ENCODE results near the gene C3.
A peak's percentile ranks its signal among the peaks of the same experiment; 100 is the strongest.
"Not testable (repeated sequence)": the region's sequence is repeated elsewhere in the genome, so short reads cannot be mapped to it uniquely, and the experiment has no call there.

The C3 gene

GRCh38 chr19:6654347-6655310 lies 65.8 kb downstream of the C3 start:
- peaks cover 28% of the 10 kb centered on the region for H3K4me1 ChIP-seq (ENCODE audit: control insufficient read depth, insufficient read depth, low read length, poor library complexity, severe bottlenecking)
- peak in 2 of 3 donors; percentile 26 to 34 for DNase-seq
- no peaks in the 10 kb centered on the region for H3K9me3 ChIP-seq (ENCODE audit: control insufficient read depth, low read length)
- peak overlapping the region; percentile 67 for H3K27ac ChIP-seq (ENCODE audit: insufficient read depth, low read length, poor library complexity, severe bottlenecking)
- no peaks in the 10 kb centered on the region for H3K27me3 ChIP-seq (replicated peaks; ENCODE audit: control insufficient read depth, insufficient read depth, low read length, poor library complexity, severe bottlenecking)
- peak overlapping the region; percentile 44 for H3K4me3 ChIP-seq (ENCODE audit: insufficient read depth, low read depth, low read length, poor library complexity, severe bottlenecking)
- H3K36me3 ChIP-seq (ENCODE audit: control insufficient read depth, insufficient read depth, low read length): no peaks in the 10 kb centered on the region

GRCh38 chr19:6652805-6653094 lies 67.7 kb downstream of the C3 start:
- DNase-seq: no peak
- no peaks in the 10 kb centered on the region for H3K36me3 ChIP-seq (ENCODE audit: control insufficient read depth, insufficient read depth, low read length)
- no peak overlapping the region for H3K27ac ChIP-seq (ENCODE audit: insufficient read depth, low read length, poor library complexity, severe bottlenecking)
- H3K27me3 ChIP-seq (replicated peaks; ENCODE audit: control insufficient read depth, insufficient read depth, low read length, poor library complexity, severe bottlenecking): no peaks in the 10 kb centered on the region
- H3K9me3 ChIP-seq (ENCODE audit: control insufficient read depth, low read length): no peaks in the 10 kb centered on the region
- peaks cover 28% of the 10 kb centered on the region for H3K4me1 ChIP-seq (ENCODE audit: control insufficient read depth, insufficient read depth, low read length, poor library complexity, severe bottlenecking)
- no peak overlapping the region for H3K4me3 ChIP-seq (ENCODE audit: insufficient read depth, low read depth, low read length, poor library complexity, severe bottlenecking)

DNA sequence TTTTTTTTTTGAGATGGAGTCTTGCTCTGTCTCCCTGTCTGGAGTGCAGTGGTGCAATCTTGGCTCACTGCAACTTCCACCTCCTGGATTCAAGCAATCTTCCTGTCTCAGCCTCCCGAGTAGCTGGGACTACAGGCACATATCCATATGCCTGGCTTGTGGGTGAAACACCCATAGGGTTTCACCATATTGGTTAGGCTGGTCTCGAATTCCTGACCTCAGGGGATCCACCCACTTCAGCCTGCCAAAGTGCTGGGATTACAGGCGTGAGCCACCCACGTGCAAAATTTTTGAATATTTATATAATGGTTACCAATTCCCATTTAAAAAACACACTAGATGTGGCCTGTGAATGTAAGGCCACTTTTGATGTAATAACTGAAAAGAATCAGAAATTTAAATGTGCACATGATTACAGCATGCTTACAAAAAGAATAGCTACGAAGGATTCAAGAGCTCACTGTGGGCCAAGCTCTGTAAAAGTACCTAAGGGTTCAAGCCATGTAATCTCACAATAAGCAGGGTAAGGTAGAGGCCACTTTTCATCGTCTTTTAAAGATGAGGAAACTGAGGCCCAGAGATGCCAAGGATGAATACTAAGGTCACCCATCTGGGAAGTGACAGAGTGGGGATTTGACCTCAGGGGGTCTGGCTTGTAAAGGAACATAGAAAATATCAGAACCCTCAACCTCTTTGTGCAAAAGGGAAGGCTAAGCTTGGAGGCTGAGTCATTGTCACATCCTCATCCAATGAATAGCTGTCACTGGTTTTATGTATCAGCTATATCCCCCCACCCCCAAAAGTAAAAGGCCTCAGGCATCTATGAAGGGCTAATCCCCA lies 68.3 kb downstream of the C3 start:
- Histone ChIP-seq H3K4me3 (ENCODE audit: insufficient read depth, low read depth, low read length, poor library complexity, severe bottlenecking) (no peak overlapping the region), H3K4me1 (ENCODE audit: control insufficient read depth, insufficient read depth, low read length, poor library complexity, severe bottlenecking) (peaks cover 28% of the 10 kb centered on the region), H3K9me3 (ENCODE audit: control insufficient read depth, low read length) (no peaks in the 10 kb centered on the region), H3K27me3 (replicated peaks; ENCODE audit: control insufficient read depth, insufficient read depth, low read length, poor library complexity, severe bottlenecking) (no peaks in the 10 kb centered on the region), H3K36me3 (ENCODE audit: control insufficient read depth, insufficient read depth, low read length) (no peaks in the 10 kb centered on the region), H3K27ac (ENCODE audit: insufficient read depth, low read length, poor library complexity, severe bottlenecking) (no peak overlapping the region)
- no peak for DNase-seq

GRCh38 chr19:6649185-6649584 lies 71.3 kb downstream of the C3 start:
- Histone ChIP-seq H3K36me3 (ENCODE audit: control insufficient read depth, insufficient read depth, low read length) (no peaks in the 10 kb centered on the region), H3K4me1 (ENCODE audit: control insufficient read depth, insufficient read depth, low read length, poor library complexity, severe bottlenecking) (peaks cover 18% of the 10 kb centered on the region), H3K27ac (ENCODE audit: insufficient read depth, low read length, poor library complexity, severe bottlenecking) (no peak overlapping the region), H3K9me3 (ENCODE audit: control insufficient read depth, low read length) (no peaks in the 10 kb centered on the region), H3K27me3 (replicated peaks; ENCODE audit: control insufficient read depth, insufficient read depth, low read length, poor library complexity, severe bottlenecking) (no peaks in the 10 kb centered on the region), H3K4me3 (ENCODE audit: insufficient read depth, low read depth, low read length, poor library complexity, severe bottlenecking) (no peak overlapping the region)
- no peak for DNase-seq

DNA sequence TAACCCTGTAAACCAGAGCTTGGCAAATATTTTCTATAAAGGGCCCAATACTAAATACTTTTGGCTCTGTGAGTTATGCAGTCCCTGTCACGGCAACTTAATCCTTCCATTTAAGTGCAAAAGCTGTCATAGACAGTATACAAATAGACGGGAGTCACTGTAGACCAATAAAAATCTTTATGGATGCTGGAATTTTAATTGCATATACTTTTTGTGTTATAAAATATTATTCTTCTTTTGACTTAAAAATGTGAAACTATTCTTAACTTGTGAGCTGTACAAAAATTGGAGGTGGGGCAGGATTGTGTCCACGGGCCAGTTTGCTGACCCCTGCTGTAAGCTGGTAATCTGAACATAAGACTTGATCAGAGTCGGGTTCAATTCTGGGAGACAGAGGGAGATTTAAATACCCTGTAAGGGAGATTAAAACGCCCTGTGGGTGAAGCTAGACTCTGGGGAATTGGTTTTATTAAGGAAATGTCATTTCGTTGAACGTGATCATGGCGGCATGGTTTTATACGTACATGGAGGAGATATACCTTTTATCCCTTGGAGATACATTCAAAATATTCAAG lies 72.2 kb downstream of the C3 start:
- no peaks in the 10 kb centered on the region for H3K36me3 ChIP-seq (ENCODE audit: control insufficient read depth, insufficient read depth, low read length)
- H3K9me3 ChIP-seq (ENCODE audit: control insufficient read depth, low read length): no peaks in the 10 kb centered on the region
- H3K4me1 ChIP-seq (ENCODE audit: control insufficient read depth, insufficient read depth, low read length, poor library complexity, severe bottlenecking): peaks cover 11% of the 10 kb centered on the region
- H3K4me3 ChIP-seq (ENCODE audit: insufficient read depth, low read depth, low read length, poor library complexity, severe bottlenecking): no peak overlapping the region
- H3K27me3 ChIP-seq (replicated peaks; ENCODE audit: control insufficient read depth, insufficient read depth, low read length, poor library complexity, severe bottlenecking): no peaks in the 10 kb centered on the region
- no peak overlapping the region for H3K27ac ChIP-seq (ENCODE audit: insufficient read depth, low read length, poor library complexity, severe bottlenecking)
- no peak for DNase-seq

- no peak for DNase-seq
- H3K4me1 ChIP-seq (ENCODE audit: control insufficient read depth, insufficient read depth, low read length, poor library complexity, severe bottlenecking): peaks cover 18% of the 10 kb centered on the region
- no peaks in the 10 kb centered on the region for H3K27me3 ChIP-seq (replicated peaks; ENCODE audit: control insufficient read depth, insufficient read depth, low read length, poor library complexity, severe bottlenecking)
- no peaks in the 10 kb centered on the region for H3K9me3 ChIP-seq (ENCODE audit: control insufficient read depth, low read length)
- no peak overlapping the region for H3K4me3 ChIP-seq (ENCODE audit: insufficient read depth, low read depth, low read length, poor library complexity, severe bottlenecking)
- no peak overlapping the region for H3K27ac ChIP-seq (ENCODE audit: insufficient read depth, low read length, poor library complexity, severe bottlenecking)
- H3K36me3 ChIP-seq (ENCODE audit: control insufficient read depth, insufficient read depth, low read length): no peaks in the 10 kb centered on the region
Measured at GRCh38 chr19:6644796-6645195, 75.7 kb downstream of the C3 start.

GRCh38 chr19:6640333-6640732 lies 80.1 kb downstream of the C3 start:
- H3K9me3 ChIP-seq (ENCODE audit: control insufficient read depth, low read length); H3K27me3 ChIP-seq (replicated peaks; ENCODE audit: control insufficient read depth, insufficient read depth, low read length, poor library complexity, severe bottlenecking); H3K4me3 ChIP-seq (ENCODE audit: insufficient read depth, low read depth, low read length, poor library complexity, severe bottlenecking); DNase-seq; H3K27ac ChIP-seq (ENCODE audit: insufficient read depth, low read length, poor library complexity, severe bottlenecking); H3K36me3 ChIP-seq (ENCODE audit: control insufficient read depth, insufficient read depth, low read length): not testable (repeated sequence)
- H3K4me1 ChIP-seq (ENCODE audit: control insufficient read depth, insufficient read depth, low read length, poor library complexity, severe bottlenecking): peaks cover 24% of the 10 kb centered on the region

DNA sequence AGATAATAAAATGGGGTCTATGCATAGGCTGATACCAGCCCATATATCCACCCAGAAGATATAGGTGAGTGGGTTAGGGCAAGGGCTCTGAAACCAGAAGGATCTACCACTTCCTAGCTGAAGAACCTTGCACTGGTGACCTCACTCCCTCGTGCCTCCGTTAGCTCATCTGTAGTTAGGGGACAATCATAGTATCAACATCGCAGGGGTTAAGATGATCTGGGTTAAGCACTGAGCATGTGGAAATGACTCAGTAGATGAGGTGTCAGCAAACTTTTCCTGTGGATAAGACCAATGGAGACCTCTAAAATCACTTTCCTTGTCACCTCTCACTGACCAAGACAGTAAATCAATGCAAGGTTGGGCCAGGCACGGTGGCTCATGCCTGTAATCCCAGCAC lies 81.0 kb downstream of the C3 start:
- Histone ChIP-seq H3K4me3 (ENCODE audit: insufficient read depth, low read depth, low read length, poor library complexity, severe bottlenecking) (no peak overlapping the region), H3K27ac (ENCODE audit: insufficient read depth, low read length, poor library complexity, severe bottlenecking) (no peak overlapping the region), H3K36me3 (ENCODE audit: control insufficient read depth, insufficient read depth, low read length) (no peaks in the 10 kb centered on the region), H3K27me3 (replicated peaks; ENCODE audit: control insufficient read depth, insufficient read depth, low read length, poor library complexity, severe bottlenecking) (no peaks in the 10 kb centered on the region), H3K4me1 (ENCODE audit: control insufficient read depth, insufficient read depth, low read length, poor library complexity, severe bottlenecking) (peaks cover 24% of the 10 kb centered on the region), H3K9me3 (ENCODE audit: control insufficient read depth, low read length) (no peaks in the 10 kb centered on the region)
- DNase-seq: no peak

- not testable (repeated sequence) for H3K9me3 ChIP-seq (ENCODE audit: control insufficient read depth, low read length); DNase-seq; H3K27me3 ChIP-seq (replicated peaks; ENCODE audit: control insufficient read depth, insufficient read depth, low read length, poor library complexity, severe bottlenecking); H3K4me3 ChIP-seq (ENCODE audit: insufficient read depth, low read depth, low read length, poor library complexity, severe bottlenecking); H3K36me3 ChIP-seq (ENCODE audit: control insufficient read depth, insufficient read depth, low read length); H3K27ac ChIP-seq (ENCODE audit: insufficient read depth, low read length, poor library complexity, severe bottlenecking); H3K4me1 ChIP-seq (ENCODE audit: control insufficient read depth, insufficient read depth, low read length, poor library complexity, severe bottlenecking)
Measured at GRCh38 chr19:6633456-6633813, 87.0 kb downstream of the C3 start.

Data from effector memory CD4-positive, alpha-beta T cell (primary cell).